ENCODE data around the gene NACC2. TPM values are rescaled to one million over a fixed set of nuclear protein-coding genes. Genes with fewer than 3 reads are reported as not detected.
A peak's percentile ranks its signal among the peaks of the same experiment; 100 is the strongest.

The NACC2 gene
- total RNA-seq, 1 experiment from 2014 or later: 22.0 TPM

DNA sequence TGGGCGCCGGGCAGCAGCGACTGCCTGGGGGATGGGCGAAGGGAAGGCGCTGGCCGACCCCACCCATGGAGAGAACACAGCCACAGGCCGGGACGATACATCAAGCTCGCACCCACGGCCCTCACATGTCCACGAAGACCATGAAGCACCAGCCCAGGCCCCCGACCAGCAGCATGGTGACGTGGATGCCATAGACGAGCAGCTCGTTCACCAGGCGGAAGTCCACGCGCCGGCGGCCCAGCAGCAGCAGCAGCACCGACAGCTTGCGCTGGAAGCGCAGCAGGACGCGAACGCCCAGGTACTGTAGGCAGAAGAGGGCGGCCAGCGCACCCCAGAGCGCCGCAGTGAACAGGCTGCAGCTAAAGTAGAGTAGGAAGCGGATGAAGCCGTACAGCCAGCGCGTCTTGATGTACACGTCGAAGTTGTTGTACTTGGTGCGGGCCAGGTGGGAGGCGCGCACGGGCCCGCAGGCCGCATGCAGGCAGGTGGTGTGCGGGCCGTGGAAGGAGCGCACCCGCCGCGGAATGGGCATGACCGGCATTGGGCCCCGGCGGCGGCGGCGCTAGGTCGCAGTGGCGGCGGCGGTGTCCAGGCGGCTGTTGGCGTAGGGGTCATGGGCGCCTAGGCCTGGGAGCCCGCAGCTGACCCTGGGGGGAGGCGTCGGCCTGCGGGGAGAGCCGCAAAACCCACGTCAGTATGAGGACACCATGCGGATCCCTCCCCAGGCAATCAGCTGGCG lies 21.4 kb upstream of the NACC2 start:
- Histone ChIP-seq H3K9me3 (no peaks in the 10 kb centered on the region), H3K27me3 (replicated peaks; ENCODE audit: control insufficient read depth, insufficient read depth, low read length) (no peaks in the 10 kb centered on the region), H3K36me3 (ENCODE audit: control insufficient read depth, insufficient read depth, low read length) (peaks cover 1% of the 10 kb centered on the region; the same call in 1 of the 2 replicates), H3K4me3 (ENCODE audit: low read depth, low read length) (no peak overlapping the region), H3K4me1 (peaks cover 20% of the 10 kb centered on the region)
- H3K9me3 Mint-ChIP-seq (ENCODE audit: unreplicated experiment): no peaks in the 10 kb centered on the region
- CTCF ChIA-PET: no interaction called here
- H3K27ac Mint-ChIP-seq (ENCODE audit: unreplicated experiment): no peak overlapping the region
- peak overlapping the region; percentile 78 for H3K4me3 Mint-ChIP-seq (ENCODE audit: unreplicated experiment)
- peaks cover 34% of the 10 kb centered on the region for H3K36me3 Mint-ChIP-seq (ENCODE audit: insufficient read depth, unreplicated experiment)
- no peaks in the 10 kb centered on the region for H3K4me1 Mint-ChIP-seq (ENCODE audit: low read depth, unreplicated experiment)
- BruUV-seq (replicated peaks): no TSS peak
- H3K27me3 Mint-ChIP-seq (ENCODE audit: insufficient read depth, unreplicated experiment): no peaks in the 10 kb centered on the region
- TF ChIP-seq, protein P1, sequence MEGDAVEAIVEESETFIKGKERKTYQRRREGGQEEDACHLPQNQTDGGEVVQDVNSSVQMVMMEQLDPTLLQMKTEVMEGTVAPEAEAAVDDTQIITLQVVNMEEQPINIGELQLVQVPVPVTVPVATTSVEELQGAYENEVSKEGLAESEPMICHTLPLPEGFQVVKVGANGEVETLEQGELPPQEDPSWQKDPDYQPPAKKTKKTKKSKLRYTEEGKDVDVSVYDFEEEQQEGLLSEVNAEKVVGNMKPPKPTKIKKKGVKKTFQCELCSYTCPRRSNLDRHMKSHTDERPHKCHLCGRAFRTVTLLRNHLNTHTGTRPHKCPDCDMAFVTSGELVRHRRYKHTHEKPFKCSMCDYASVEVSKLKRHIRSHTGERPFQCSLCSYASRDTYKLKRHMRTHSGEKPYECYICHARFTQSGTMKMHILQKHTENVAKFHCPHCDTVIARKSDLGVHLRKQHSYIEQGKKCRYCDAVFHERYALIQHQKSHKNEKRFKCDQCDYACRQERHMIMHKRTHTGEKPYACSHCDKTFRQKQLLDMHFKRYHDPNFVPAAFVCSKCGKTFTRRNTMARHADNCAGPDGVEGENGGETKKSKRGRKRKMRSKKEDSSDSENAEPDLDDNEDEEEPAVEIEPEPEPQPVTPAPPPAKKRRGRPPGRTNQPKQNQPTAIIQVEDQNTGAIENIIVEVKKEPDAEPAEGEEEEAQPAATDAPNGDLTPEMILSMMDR (IDR thresholded peaks at IDR 0.05; ENCODE audit: insufficient read depth in 1 of 2, low read depth in 1 of 2, low read length in 1 of 2, severe bottlenecking in 1 of 2, unreplicated experiment in 1 of 2): no peak
- intact Hi-C loops (cut with micrococcal nuclease; ENCODE audit: unreplicated experiment): no loop called here
- POLR2A ChIA-PET: no interaction called here
- no peak for DNase-seq

DNA sequence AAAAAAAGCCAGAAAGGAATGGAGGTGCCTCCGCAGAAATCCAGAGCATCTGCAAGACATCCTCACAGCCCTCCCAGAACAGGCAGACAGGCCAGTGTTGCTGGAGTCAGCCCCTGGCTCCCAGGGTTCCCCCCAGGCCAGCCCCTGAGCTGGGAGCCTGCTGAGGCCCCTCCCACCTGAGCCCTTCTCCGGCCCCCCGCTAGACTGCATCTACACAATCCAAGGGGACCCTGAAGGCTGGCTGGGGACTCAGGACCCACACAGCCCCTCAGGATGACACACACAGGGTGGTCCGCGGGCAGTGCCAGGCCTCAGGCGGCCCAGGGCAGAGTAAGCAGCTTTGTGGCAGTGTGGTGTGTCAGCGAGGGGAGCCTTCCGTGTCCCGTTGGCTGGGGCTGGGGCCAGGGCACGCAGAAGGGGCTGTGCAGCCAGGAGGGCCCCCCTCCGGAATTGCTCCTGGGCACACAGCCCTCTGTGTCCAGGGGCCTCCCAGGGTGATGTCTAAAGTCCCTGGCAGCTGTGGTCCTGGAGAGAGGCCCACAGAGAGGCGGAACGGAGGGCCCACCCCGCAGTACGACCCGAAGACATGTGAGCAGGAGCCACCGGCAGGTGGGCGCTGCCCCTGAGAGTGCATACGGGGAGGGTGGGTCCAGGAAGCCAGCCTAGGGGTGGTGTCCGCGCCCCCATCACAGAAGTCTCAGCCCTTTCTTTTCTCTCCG lies 20.7 kb upstream of the NACC2 start:
- ChIA-PET CTCF (no interaction called here), POLR2A (no interaction called here)
- TF ChIP-seq, protein P1 (IDR thresholded peaks at IDR 0.05; ENCODE audit: insufficient read depth in 1 of 2, low read depth in 1 of 2, low read length in 1 of 2, severe bottlenecking in 1 of 2, unreplicated experiment in 1 of 2): no peak

GRCh38 chr9:136115206-136115605 lies 20.1 kb upstream of the NACC2 start:
- Mint-ChIP-seq H3K36me3 (ENCODE audit: insufficient read depth, unreplicated experiment) (peaks cover 34% of the 10 kb centered on the region), H3K9me3 (ENCODE audit: unreplicated experiment) (no peaks in the 10 kb centered on the region), H3K27me3 (ENCODE audit: insufficient read depth, unreplicated experiment) (no peaks in the 10 kb centered on the region), H3K4me1 (ENCODE audit: low read depth, unreplicated experiment) (no peaks in the 10 kb centered on the region), H3K4me3 (ENCODE audit: unreplicated experiment) (no peak overlapping the region), H3K27ac (ENCODE audit: unreplicated experiment) (no peak overlapping the region)
- TF ChIP-seq, protein P1 (IDR thresholded peaks at IDR 0.05; ENCODE audit: insufficient read depth in 1 of 2, low read depth in 1 of 2, low read length in 1 of 2, severe bottlenecking in 1 of 2, unreplicated experiment in 1 of 2): no peak
- no TSS peak for BruUV-seq (replicated peaks)
- peaks cover 1% of the 10 kb centered on the region; the same call in 1 of the 2 replicates for H3K36me3 ChIP-seq (ENCODE audit: control insufficient read depth, insufficient read depth, low read length)
- CTCF ChIA-PET: no interaction called here
- H3K9me3 ChIP-seq: no peaks in the 10 kb centered on the region
- H3K27me3 ChIP-seq (replicated peaks; ENCODE audit: control insufficient read depth, insufficient read depth, low read length): no peaks in the 10 kb centered on the region
- no peak overlapping the region for H3K4me3 ChIP-seq (ENCODE audit: low read depth, low read length)
- H3K4me1 ChIP-seq: peaks cover 18% of the 10 kb centered on the region
- intact Hi-C loops (cut with micrococcal nuclease; ENCODE audit: unreplicated experiment): no loop called here
- POLR2A ChIA-PET: no interaction called here
- no peak for DNase-seq

More for the DNA sequence above, 20.7 kb upstream of the NACC2 start:
- H3K36me3 ChIP-seq (ENCODE audit: control insufficient read depth, insufficient read depth, low read length): peaks cover 1% of the 10 kb centered on the region; the same call in 1 of the 2 replicates
- intact Hi-C loops (cut with micrococcal nuclease; ENCODE audit: unreplicated experiment): no loop called here
- H3K27me3 Mint-ChIP-seq (ENCODE audit: insufficient read depth, unreplicated experiment): no peaks in the 10 kb centered on the region
- BruUV-seq (replicated peaks): no TSS peak
- no peaks in the 10 kb centered on the region for H3K4me1 Mint-ChIP-seq (ENCODE audit: low read depth, unreplicated experiment)
- peaks cover 19% of the 10 kb centered on the region for H3K4me1 ChIP-seq
- H3K4me3 ChIP-seq (ENCODE audit: low read depth, low read length): no peak overlapping the region
- H3K4me3 Mint-ChIP-seq (ENCODE audit: unreplicated experiment): no peak overlapping the region
- no peaks in the 10 kb centered on the region for H3K9me3 Mint-ChIP-seq (ENCODE audit: unreplicated experiment)
- H3K27me3 ChIP-seq (replicated peaks; ENCODE audit: control insufficient read depth, insufficient read depth, low read length): no peaks in the 10 kb centered on the region
- DNase-seq: no peak
- H3K9me3 ChIP-seq: no peaks in the 10 kb centered on the region
- no peak overlapping the region for H3K27ac Mint-ChIP-seq (ENCODE audit: unreplicated experiment)
- H3K36me3 Mint-ChIP-seq (ENCODE audit: insufficient read depth, unreplicated experiment): peaks cover 34% of the 10 kb centered on the region

Measured in Caco-2 (cell line).